Lung (tissue), 12 donors: ENCODE results near the gene TBX4. TPM values are rescaled to one million over a fixed set of nuclear protein-coding genes. Genes with fewer than 3 reads are reported as not detected.
A peak's percentile ranks its signal among the peaks of the same experiment; 100 is the strongest.

Source experiments
- ATAC-seq: fragments of 200-7000 bp; cut with Tn5 transposase; one replicate; pipeline ENCODE4 v1.9.1; 2020; ENCODE audit warnings: moderate number of reproducible peaks; ENCODE audit not compliant: insufficient read depth, low FRiP score
- DNase-seq, 3 donors: peaks; one replicate each; pipeline ENCODE4 v3.0.0-alpha.2; 2013 to 2017
- H3K27ac ChIP-seq, 2 donors: one replicate each; pipeline ENCODE4 v1.5.1; 2013; ENCODE audit warnings: mild to moderate bottlenecking in 2 of 2, moderate library complexity in 2 of 2, control low read depth in 1 of 2, inconsistent platforms in 1 of 2, low read depth in 1 of 2, low read length in 1 of 2
- H3K27me3 ChIP-seq, 3 donors: one replicate each; pipeline ENCODE4 v1.5.1; 2013; ENCODE audit warnings: low read length in 2 of 3; ENCODE audit not compliant: control insufficient read depth in 3 of 3, insufficient read depth in 3 of 3
- H3K36me3 ChIP-seq, 4 donors: one replicate each; pipeline ENCODE4 v1.5.1; 2013; ENCODE audit warnings: low read length in 4 of 4, mild to moderate bottlenecking in 1 of 4, moderate library complexity in 1 of 4; ENCODE audit not compliant: control insufficient read depth in 4 of 4, insufficient read depth in 4 of 4
- H3K4me1 ChIP-seq, 5 donors: one replicate each; pipeline ENCODE4 v1.5.1; 2013; ENCODE audit warnings: low read length in 5 of 5, mild to moderate bottlenecking in 2 of 5, moderate library complexity in 1 of 5; ENCODE audit not compliant: control insufficient read depth in 5 of 5, insufficient read depth in 5 of 5
- H3K4me3 ChIP-seq: one replicate; pipeline ENCODE4 v1.5.1; 2013; ENCODE audit warnings: mild to moderate bottlenecking, control low read depth, moderate library complexity
- H3K9ac ChIP-seq, 2 donors: one replicate each; pipeline ENCODE4 v1.5.1; 2013; ENCODE audit warnings: low read length in 2 of 2, control low read depth in 1 of 2; ENCODE audit not compliant: insufficient read depth in 1 of 2
- H3K9me3 ChIP-seq, 4 donors: one replicate each; pipeline ENCODE4 v1.5.1; 2013; ENCODE audit warnings: low read length in 3 of 4, mild to moderate bottlenecking in 1 of 4, moderate library complexity in 1 of 4; ENCODE audit not compliant: control insufficient read depth in 4 of 4, insufficient read depth in 3 of 4
- WGBS, 2 donors: extraction: QIAGEN DNeasy Blood & Tissue Kit; methylation state at CpG; one replicate each; pipeline ENCODE4 v1.1.7; 2013; 5-methylcytosine and 5-hydroxymethylcytosine counted together
- polyA plus RNA-seq, 2 donors: library from polyadenylated mRNA; stranded (reverse); fragments of 200-250 nt; gene quantifications; one replicate each; pipeline ENCODE4 v1.2.1, GENCODE V29; 2013
- total RNA-seq, 2 donors: library from RNA; depleted of rRNA in 1 of 2; stranded (reverse); fragments of >200 nt in 1 of 2; gene quantifications; one replicate each; pipeline ENCODE4 v1.2.1, GENCODE V29; 2014 to 2021
- TF ChIP-seq, protein P1 (sequence below): IDR thresholded peaks from 2 replicates; pipeline ENCODE4 v1.5.1; 2012; ENCODE audit warnings: mild to moderate bottlenecking; ENCODE audit errors: control extremely low read depth, extremely low read depth
- donor health status: control.
- donor health status: control.
- donor health status: Bipolar disorder and iron deficiency.
- donor health status: healthy.
- donor health status: DM: yes; HTN: yes; CAD: no.

TBX4 gene
- total and polyA plus RNA-seq, 4 donors: 6.1 to 53.7 (median 22.0) TPM

- H3K9ac ChIP-seq: no peak overlapping the region
- TF ChIP-seq, protein P1, sequence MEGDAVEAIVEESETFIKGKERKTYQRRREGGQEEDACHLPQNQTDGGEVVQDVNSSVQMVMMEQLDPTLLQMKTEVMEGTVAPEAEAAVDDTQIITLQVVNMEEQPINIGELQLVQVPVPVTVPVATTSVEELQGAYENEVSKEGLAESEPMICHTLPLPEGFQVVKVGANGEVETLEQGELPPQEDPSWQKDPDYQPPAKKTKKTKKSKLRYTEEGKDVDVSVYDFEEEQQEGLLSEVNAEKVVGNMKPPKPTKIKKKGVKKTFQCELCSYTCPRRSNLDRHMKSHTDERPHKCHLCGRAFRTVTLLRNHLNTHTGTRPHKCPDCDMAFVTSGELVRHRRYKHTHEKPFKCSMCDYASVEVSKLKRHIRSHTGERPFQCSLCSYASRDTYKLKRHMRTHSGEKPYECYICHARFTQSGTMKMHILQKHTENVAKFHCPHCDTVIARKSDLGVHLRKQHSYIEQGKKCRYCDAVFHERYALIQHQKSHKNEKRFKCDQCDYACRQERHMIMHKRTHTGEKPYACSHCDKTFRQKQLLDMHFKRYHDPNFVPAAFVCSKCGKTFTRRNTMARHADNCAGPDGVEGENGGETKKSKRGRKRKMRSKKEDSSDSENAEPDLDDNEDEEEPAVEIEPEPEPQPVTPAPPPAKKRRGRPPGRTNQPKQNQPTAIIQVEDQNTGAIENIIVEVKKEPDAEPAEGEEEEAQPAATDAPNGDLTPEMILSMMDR: no peak
- WGBS, 2 donors: 80 to 87% methylated on average over 4 of the region's 4 CpGs
- H3K4me1 ChIP-seq: peaks cover 0 to 14% (median 0%) of the 10 kb centered on the region in 5 donors
- no peak overlapping the region for H3K27ac ChIP-seq
- H3K36me3 ChIP-seq: no peaks in the 10 kb centered on the region
- no peaks in the 10 kb centered on the region for H3K27me3 ChIP-seq
- no peaks in the 10 kb centered on the region for H3K9me3 ChIP-seq
- ATAC-seq: no peak
- no peak overlapping the region for H3K4me3 ChIP-seq
- peak in 1 of 3 donors; percentile 19 for DNase-seq
These were observed 62.3 kb downstream of the TBX4 start for GRCh38 chr17:61514491-61514890.

- Histone ChIP-seq H3K9me3 (no peaks in the 10 kb centered on the region), H3K27ac (no peak overlapping the region), H3K4me3 (no peak overlapping the region), H3K27me3 (no peaks in the 10 kb centered on the region), H3K9ac (no peak overlapping the region), H3K36me3 (no peaks in the 10 kb centered on the region), H3K4me1 (peaks cover 0 to 3% (median 0%) of the 10 kb centered on the region in 5 donors)
- TF ChIP-seq, protein P1: no peak
- no peak for ATAC-seq
- DNase-seq: no peak
- 95 to 96% methylated on average over 3 of the region's 3 CpGs for WGBS, 2 donors
These were observed 65.0 kb downstream of the TBX4 start for GRCh38 chr17:61517265-61517664.

GRCh38 chr17:61517843-61518606 is 65.8 kb downstream of the TBX4 start:
- TF ChIP-seq, protein P1: no peak
- no peak overlapping the region for H3K27ac ChIP-seq
- 75 to 82% methylated on average over 3 of the region's 3 CpGs for WGBS, 2 donors
- no peaks in the 10 kb centered on the region for H3K27me3 ChIP-seq
- no peak overlapping the region for H3K4me3 ChIP-seq
- peaks cover 0 to 3% (median 0%) of the 10 kb centered on the region in 5 donors for H3K4me1 ChIP-seq
- H3K36me3 ChIP-seq: no peaks in the 10 kb centered on the region
- DNase-seq (no peak), ATAC-seq (no peak)
- no peaks in the 10 kb centered on the region for H3K9me3 ChIP-seq
- H3K9ac ChIP-seq: no peak overlapping the region
